ENCODE data around the gene CFAP46.

- no peak for TF ChIP-seq CTCF (IDR thresholded peaks at IDR 0.05)
- no peak for TF ChIP-seq POLR2A (IDR thresholded peaks at IDR 0.05)
These were observed 58.3 kb downstream of the CFAP46 start for GRCh38 chr10:132884041-132884440.

Data from uterus (tissue), 2 donors.